Measurements from ENCODE around the gene PLXNB2.
"Not testable (repeated sequence)": the region's sequence is repeated elsewhere in the genome, so short reads cannot be mapped to it uniquely, and the experiment has no call there.

The PLXNB2 gene

DNA sequence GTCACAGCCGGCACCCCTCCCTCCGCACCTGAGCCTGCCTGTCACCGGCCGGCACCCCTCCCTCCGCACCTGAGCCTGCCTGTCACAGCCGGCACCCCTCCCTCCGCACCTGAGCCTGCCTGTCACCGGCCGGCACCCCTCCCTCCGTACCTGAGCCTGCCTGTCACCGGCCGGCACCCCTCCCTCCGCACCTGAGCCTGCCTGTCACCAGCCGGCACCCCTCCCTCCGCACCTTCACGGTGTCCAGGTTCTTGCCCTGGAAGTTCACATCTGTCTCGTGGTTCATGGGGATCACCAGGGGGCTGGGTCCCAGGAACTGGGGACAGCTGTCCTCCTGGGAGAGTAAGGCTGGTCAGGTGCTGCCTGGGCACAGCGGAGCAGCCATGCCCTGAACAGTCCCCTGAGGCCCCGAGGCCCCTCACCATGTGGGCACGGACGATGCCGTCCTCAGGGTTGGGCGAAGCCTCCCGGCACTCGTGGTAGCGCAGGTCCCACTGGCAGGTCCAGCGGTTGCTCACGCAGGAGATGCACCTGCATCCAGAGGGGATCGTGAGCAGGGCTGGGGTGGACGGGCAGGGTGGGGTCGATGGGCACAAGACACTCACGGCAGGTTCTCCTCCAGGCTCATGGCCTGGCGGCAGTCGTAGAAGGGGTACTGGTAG lies 21.7 kb downstream of the PLXNB2 start:
- no peak overlapping the region for H3K4me3 ChIP-seq (ENCODE audit: low read length)
- no peak for DNase-seq (ENCODE audit: low read depth, low spot score)

DNA sequence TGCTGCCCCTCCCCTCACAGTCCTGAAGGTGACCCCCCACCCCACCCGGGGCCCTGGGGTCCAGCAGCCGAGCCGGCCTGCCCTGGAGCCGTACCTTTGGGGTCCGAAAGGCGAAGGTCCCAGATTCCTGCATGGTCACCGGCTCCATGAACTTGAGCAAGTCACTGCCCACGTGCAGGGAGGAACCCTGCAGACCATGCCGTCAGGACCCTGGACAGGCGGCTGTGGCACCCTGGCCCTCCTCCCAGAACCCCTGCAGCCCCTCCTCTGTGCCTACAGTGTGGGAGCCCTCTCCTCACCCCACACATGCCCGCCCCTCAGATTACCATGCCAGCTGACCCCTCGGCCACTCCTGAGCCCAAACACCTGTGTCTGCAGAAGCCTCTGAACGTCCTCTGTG lies 23.0 kb downstream of the PLXNB2 start:
- H3K4me3 ChIP-seq (ENCODE audit: low read length) = no peak overlapping the region
- no peak for DNase-seq (ENCODE audit: low read depth, low spot score)

DNA sequence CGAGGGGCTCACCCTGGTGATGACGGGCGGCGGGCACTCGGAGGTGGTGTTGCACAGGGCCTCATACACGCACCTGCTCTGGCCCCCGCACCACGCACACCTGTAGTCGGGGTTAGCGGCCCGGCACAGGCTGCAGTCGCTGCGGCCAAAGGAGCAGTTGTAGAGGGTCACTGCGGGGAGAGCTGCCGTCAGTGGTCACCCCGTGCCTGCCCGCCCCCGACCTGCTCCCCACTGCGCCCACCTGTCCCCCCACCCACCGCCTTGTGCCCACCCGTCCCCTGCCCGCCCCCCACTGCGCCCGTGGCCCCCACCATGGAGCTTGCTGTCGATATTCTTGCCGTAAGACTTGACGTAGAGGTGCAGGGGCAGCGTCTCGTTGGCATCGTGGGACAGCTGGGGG lies 23.6 kb downstream of the PLXNB2 start:
- no peak for DNase-seq (ENCODE audit: low read depth, low spot score)
- H3K4me3 ChIP-seq (ENCODE audit: low read length) = no peak overlapping the region

DNA sequence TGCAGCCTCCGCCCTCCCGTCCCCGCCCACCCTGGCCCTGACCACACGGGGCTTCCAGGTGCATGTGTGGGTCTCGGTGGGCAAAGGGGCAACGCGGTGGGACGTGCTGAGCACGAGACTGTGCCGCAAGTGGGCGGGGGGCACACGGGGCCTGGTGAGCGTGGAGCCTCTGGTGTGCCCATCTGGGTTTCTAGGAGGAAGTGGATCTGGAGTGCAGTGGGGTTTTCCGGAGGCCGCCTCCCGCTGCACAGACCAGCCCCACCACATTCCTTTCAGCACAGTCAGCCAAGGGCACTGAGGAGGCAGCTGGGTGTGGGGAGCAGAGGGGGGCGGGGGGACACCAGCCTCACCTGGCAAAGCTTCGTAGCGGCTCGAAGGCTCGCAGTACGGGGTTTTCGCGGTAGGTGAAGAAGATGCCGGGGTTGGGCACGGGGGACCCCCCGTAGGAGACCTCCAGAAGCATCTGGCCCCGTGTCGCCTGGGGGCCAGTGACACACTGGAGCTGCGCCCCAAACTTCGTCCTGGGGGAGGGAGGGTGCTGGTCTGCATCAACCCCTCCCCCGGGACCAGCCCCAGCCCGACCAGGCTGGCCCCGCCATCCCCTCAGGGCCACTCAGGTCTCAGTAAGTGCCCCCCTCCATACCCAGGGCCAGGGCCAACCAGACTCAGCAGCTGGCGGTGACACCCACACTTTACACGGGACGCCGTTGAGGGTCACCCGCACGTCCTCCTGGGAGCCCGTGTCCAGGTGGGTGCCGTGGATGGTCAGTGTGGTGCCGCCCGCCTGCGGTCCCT lies 24.9 kb downstream of the PLXNB2 start:
- DNase-seq (ENCODE audit: low read depth, low spot score) = no peak
- no peak overlapping the region for H3K4me3 ChIP-seq (ENCODE audit: low read length)

DNA sequence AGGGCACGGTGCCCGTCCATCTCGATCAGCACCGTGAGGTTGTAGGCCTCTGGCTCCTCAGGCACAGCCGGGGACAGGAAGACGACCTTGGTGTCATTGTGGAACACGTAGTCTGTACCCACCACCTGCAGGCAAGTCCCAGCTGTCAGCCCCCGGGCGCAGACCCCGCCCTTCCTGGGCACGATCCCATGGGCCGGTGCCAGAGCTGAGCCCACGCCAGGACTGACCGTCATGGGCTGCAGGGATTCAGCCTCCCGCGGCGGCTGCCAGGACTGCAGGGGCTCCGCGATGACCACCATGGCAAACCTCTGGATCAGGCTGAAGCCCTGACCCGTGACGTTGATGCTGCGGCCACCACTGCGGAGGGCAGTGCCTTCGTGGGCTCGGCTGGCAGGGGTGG lies 25.5 kb downstream of the PLXNB2 start:
- DNase-seq (ENCODE audit: low read depth, low spot score) = no peak
- H3K4me3 ChIP-seq (ENCODE audit: low read length) = no peak overlapping the region

DNA sequence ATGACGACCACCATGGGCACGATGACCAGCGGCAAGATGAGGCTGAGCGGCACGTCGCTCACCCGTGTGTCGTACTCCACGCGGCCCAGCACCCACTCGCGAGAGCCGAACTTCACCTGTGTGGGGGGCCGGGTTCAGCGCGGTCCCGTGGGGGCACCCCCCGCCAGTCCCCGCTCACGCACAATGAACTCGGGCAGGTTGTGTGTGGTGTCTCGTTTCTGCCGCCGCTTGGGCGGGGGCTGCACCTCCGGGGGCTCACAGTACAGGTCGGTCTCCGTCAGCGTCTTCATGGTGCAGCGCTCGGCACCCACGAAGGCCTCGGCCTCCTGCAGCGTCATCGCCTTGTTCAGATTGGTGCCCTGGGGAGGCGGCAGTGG lies 26.1 kb downstream of the PLXNB2 start:
- DNase-seq (ENCODE audit: low read depth, low spot score) = no peak
- no peak overlapping the region for H3K4me3 ChIP-seq (ENCODE audit: low read length)

DNA sequence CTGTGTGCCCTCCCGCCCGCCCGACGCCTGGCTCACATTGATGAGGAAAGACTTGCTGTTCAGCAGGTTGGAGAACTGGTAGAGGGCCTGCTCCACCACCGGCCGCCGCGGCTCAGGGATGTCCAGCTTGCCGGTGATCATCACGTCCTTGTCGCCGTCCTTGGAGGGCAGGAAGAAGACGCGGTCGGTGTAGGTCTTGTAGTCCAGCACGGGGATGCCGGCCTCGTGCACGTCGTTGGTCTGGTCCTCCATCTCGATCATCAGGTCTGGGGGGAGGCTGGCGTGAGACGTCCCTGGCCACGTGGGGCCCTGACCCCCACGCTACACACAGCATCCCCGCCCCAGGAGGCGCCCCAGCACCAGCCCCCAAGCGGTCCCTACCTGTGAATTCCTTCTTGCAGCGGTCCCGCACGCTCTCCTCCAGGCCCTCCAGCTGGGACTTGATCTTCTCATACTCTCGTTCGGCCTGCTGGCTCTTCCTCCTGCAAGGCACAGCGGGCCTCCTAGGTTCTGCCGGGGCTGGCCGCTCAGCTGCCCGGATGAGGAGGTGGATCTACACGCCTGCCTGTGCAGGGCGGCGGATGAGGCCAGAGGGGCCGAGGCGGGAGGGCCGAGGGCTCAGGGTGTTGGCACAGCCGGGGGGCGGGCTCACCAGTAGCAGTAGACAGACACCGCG lies 26.6 kb downstream of the PLXNB2 start:
- no peak overlapping the region for H3K4me3 ChIP-seq (ENCODE audit: low read length)
- no peak for DNase-seq (ENCODE audit: low read depth, low spot score)

DNA sequence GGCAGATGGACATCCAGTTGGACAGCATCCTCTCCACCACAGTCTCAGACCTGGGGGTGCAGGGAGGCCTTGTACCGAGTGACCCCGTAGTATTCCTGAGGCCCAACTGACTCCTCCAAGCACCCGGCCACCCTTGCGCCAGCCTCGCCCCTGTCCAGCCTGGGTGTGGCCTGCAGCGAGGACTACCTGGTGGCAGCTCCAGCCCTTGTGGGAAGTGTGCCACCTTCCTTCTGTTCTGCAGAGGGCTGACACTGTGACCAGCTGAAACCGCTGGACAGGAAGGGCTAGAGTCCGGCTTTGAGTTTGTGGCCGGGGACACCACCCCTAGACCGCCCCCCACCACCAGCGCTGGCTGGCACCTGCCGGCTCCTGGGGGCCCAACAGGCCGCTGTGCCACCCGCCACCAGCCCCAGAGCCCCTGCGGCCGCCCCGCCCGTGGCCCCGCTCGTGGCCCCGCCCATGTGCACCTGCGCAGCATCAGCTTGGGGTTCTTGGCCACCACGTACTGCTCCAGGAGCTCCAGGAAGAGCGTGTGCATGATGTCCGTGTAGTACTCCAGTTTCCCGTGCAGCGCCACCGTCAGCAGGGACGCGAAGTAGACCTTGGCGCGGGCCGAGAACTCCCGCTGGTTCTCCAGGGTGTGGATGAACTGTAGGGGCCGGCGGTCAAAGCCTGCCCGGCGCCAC lies 27.3 kb downstream of the PLXNB2 start:
- H3K4me3 ChIP-seq (ENCODE audit: low read length) = no peak overlapping the region
- no peak for DNase-seq (ENCODE audit: low read depth, low spot score)

DNA sequence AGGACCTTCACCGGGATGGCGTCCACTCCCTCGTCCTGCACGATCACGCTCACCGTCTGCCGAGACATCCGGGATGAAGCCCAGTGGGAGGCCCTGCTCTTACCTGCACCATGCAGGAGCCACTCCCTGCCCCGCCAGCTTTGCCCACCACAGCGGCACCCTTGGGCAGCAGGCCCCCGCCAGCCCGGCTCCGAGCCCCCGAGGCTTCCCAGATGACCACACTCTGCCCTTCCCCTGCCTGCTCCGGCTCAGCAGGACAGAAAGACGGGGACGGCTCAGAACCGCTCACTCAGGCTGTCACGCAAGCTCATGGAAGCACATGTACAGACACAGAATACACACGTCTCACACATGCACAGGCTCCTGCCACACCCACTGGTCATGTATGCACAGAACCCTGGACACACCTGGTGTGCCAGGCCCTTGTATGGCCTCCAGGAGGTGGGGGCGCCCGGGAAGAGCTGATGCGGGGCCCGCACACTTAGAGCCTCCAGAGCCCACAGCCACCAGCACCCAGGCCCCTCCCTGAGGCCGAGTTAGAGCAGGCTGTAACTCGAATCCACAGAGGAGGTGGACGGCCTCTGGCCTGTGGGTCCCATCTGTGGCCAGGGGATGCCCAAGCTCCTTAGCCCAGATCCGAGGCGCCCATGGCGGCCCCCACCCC lies 28.4 kb downstream of the PLXNB2 start:
- H3K4me3 ChIP-seq (ENCODE audit: low read length) = no peak overlapping the region
- DNase-seq (ENCODE audit: low read depth, low spot score) = no peak

DNA sequence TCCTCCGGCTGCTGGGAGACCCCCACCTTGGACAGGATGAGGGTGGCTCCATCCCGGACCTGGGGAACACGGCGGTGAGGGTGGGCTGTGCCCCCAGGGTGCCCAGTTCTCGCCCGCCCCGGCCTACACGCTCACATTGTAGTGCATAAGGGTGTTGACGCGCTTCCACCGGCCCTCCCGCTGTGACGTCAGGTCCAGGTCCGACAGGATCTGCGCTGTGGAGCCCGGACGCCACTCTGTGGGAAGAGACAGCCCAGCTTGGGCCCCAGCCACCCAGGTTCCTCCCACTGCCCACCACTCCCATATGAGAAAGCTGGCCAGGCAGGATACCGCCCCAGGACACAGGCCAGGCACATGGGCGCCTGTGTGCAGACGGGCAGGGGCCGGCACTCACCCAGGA lies 29.0 kb downstream of the PLXNB2 start:
- H3K4me3 ChIP-seq (ENCODE audit: low read length) = no peak overlapping the region

DNA sequence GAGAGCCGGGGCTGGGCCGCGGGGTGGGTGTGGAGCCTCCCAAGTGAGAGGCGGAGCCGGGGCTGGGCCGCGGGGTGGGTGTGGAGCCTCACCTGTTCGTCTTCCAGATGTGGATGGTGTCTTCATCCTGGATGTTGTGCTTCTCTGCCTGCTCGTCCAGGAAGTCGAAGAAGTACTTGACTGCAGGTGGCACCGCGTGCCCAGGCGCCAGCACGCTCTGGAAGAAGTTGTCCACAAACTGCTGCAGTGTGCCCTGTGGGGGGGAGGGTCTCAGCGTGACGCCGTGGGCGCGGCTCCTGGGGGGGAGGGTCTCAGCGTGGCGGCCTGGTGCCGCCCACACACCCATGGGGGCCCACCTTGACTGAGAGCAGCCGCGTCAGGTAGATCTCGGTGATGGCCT lies 29.7 kb downstream of the PLXNB2 start:
- DNase-seq (ENCODE audit: low read depth, low spot score) = peak; percentile 10

More for the DNA sequence above, 29.0 kb downstream of the PLXNB2 start:
- no peak for DNase-seq (ENCODE audit: low read depth, low spot score)

DNA sequence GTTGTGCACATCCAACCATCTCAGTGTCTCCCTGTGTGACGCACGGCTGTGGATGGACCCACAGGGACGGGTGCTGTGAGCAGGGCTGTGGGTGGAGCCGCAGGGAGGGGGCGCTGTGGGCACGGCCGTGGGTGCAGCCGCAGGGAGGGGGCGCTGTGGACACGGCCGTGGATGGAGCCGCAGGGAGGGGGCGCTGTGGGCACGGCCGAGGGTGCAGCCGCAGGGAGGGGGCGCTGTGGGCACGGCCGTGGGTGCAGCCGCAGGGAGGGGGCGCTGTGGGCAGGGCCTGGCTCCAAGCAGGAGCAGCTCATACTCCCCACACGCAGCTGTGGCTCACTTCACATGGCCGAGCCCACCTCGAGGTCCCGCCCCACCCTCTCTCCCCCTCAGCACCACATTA lies 31.3 kb downstream of the PLXNB2 start:
- DNase-seq (ENCODE audit: low read depth, low spot score) = peak; percentile 32

More for the DNA sequence above, 29.7 kb downstream of the PLXNB2 start:
- no peak overlapping the region for H3K4me3 ChIP-seq (ENCODE audit: low read length)

DNA sequence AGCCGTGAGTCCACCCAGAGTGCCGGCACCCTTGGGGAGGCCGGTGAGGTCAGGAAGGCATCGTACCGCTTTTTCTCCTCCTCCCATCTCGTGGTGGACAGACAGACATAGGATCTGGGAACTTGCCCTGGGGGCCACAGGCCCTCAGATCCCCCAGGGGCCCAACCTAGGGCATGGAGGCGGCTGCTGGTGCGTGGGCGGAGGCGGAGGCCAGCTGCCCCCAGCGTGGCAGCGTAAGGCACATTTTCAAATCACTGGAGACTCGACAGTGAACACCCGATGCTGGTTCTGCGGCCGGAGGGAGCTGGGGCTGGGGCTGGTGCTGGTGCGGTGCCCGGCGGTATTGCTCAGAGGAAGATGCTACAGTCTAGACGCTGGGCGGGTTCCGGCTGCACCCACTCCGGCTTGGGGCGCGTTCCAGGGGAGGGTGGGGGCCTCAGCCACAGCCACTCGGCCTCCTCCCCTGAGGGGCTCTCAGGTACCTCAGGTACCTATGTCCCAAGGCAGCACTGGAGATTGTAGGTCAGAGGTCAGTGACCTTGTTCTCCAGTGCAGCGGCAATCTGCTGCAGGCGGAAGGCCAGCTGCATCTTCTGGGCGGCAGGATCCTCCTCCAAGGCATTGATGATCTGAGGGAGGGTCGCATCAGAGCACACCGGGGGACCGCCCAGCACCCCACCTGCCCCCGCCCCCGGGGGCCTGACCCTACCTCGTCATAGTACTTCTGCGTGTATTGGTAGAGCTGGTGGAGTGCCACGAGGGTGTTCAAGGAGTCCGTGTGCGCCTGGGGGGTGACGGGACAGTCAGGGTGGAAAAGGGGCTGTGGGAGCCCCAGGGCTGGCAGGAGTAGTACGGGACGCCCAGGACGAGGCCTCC lies 32.0 kb downstream of the PLXNB2 start:
- no peak for DNase-seq (ENCODE audit: low read depth, low spot score)
- H3K4me3 ChIP-seq (ENCODE audit: low read length) = no peak overlapping the region

More for the DNA sequence above, 31.3 kb downstream of the PLXNB2 start:
- no peak overlapping the region for H3K4me3 ChIP-seq (ENCODE audit: low read length)

DNA sequence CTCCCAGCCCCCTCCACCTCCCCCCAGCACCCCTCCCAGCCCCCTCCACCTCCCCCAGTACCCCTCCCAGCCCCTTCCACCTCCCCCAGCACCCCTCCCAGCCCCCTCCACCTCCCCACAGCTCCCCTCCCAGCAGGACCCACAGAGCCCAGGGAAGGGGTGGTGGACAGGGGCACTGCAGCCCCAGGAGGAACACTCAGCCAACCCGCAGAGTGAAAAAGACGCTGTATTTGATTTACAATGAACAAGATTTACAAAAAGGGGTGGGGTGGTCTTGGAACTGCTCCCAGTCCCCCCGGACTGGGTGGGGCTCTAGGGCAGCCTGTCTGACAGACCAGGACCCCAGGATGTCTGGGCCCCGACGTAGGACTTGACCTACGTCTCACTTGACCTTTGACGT lies 32.7 kb downstream of the PLXNB2 start:
- no peak for DNase-seq (ENCODE audit: low read depth, low spot score)
- no peak overlapping the region for H3K4me3 ChIP-seq (ENCODE audit: low read length)

DNA sequence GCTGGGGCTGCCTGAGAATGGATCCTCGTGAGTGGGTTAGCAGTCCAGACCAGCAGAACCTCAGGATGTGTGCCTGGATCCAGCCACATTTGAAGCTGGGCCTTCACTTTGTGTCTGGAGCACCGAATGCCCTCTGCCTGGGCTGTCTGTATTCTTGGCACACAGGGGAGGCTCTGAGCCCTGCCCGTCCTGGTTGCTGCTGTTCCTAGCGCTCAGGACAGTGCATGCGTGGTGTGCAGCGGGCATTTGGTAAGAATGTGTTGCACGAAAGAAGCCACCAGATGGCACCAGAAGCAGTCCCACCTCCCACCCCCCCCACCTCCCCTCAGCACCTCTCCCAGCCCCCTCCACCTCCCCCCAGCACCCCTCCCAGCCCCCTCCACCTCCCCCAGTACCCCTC lies 33.1 kb downstream of the PLXNB2 start:
- no peak overlapping the region for H3K4me3 ChIP-seq (ENCODE audit: low read length)
- DNase-seq (ENCODE audit: low read depth, low spot score) = peak; percentile 54

DNA sequence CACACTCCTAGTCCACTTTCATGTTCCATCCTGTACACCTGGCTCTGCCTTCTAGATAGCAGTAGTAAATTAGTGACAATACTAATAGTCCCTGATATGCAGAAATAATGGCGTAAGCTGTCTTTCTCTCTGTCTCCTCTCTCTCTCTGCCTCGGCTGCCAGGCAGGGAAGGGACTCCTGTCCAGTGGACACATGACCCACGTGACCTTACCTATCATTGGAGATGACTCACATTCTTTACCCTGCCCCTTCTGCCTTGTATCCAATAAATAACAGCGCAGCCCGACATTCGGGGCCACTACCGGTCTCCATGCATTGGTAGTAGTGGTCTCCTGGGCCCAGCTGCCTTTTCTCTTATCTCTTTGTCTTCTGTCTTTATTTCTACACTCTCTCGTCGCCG lies 33.7 kb downstream of the PLXNB2 start:
- not testable (repeated sequence) for H3K4me3 ChIP-seq (ENCODE audit: low read length); DNase-seq (ENCODE audit: low read depth, low spot score)

DNA sequence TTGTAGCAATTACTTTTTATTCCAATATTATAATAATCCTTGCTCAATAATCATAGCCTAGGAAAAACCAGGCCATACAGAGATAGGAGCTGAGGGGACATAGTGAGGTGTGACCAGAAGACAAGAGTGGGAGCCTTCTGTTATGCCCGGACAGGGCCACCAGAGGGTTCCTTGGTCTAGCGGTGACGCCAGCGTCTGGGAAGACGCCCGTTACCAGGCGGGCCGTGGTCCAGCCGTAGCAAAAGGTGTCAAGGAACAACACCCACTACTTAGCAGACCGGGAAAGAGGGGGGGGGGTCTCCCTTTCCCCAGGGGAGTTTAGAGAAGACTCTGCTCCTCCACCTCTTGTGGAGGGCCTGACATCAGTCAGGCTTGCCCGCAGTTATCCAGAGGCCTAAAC lies 34.1 kb downstream of the PLXNB2 start:
- H3K4me3 ChIP-seq (ENCODE audit: low read length); DNase-seq (ENCODE audit: low read depth, low spot score): not testable (repeated sequence)

DNA sequence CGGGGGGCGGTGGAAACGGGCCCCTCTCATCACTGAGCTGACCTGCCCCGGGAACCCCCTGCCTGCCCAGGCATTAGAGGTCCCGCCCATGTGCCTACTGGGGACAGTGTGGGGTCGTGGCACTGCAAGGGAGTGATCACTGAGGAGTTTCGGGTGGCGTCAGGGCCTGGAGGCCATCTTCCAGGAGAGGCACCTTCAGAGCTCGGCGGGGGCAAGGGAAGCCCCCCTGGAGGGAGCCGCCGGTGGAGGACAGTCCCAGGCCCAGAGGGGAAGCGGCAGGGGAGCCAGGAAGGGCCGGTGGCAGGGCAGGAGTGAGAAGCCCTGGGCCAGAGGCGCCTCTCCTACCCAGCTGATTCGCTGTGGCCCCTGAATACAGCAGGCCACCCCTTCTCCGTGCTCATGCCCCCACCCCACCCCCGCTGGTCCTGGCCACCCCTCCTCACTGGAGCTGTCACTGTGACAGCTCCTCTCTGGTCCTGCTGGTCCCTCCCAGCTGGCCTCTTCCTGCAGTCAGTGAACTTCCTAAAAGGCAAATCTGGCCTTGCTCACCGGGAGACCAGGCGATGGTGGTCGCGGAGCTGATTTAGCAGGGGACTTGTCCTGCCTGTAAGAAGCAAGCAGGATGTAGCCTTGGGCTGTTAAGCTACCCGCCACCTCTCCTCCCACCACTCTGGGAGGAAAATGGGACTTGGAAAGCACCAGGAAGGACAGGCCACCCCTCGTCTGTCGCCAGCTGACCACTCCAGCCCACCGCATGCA lies 35.2 kb downstream of the PLXNB2 start:
- H3K4me3 ChIP-seq (ENCODE audit: low read length) = no peak overlapping the region
- DNase-seq (ENCODE audit: low read depth, low spot score) = no peak

Measured in Jurkat, Clone E6-1 (cell line).